ENCODE results near the gene GALK2. TPM values are rescaled to one million over a fixed set of nuclear protein-coding genes. Genes with fewer than 3 reads are reported as not detected.

GALK2 gene
- total and polyA plus RNA-seq, 3 donors from 2014 or later = 21.8 to 29.9 (median 25.6) TPM

DNA sequence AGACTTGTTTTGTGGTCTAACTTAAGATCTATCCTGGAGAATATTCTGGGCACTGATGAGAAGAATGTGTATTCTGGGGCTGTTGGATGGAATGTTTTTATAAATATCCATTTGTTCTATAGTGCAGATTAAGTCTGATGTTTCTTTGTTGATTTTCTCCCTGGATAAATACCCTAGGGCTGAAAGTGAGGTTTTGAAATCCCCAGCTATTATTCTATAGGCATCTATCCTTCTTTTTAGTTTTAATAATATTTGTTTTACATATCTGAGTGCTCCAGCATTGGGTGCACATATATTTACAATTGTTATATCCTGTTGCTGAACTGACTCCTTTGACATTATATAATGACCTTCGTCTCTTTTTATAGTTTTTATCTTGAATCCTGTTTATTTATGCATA is 42.9 kb downstream of the GALK2 start:
- no peaks in the 10 kb centered on the region for H3K9me3 ChIP-seq
- H3K4me1 ChIP-seq = no peaks in the 10 kb centered on the region
- no peak for TF ChIP-seq POLR2A (IDR thresholded peaks at IDR 0.05)
- TF ChIP-seq, protein P1, sequence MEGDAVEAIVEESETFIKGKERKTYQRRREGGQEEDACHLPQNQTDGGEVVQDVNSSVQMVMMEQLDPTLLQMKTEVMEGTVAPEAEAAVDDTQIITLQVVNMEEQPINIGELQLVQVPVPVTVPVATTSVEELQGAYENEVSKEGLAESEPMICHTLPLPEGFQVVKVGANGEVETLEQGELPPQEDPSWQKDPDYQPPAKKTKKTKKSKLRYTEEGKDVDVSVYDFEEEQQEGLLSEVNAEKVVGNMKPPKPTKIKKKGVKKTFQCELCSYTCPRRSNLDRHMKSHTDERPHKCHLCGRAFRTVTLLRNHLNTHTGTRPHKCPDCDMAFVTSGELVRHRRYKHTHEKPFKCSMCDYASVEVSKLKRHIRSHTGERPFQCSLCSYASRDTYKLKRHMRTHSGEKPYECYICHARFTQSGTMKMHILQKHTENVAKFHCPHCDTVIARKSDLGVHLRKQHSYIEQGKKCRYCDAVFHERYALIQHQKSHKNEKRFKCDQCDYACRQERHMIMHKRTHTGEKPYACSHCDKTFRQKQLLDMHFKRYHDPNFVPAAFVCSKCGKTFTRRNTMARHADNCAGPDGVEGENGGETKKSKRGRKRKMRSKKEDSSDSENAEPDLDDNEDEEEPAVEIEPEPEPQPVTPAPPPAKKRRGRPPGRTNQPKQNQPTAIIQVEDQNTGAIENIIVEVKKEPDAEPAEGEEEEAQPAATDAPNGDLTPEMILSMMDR (IDR thresholded peaks at IDR 0.05) = no peak
- intact Hi-C loops (cut with DNase I; ENCODE audit: low total_unique reads) = no loop called here
- no peak overlapping the region for H3K4me3 ChIP-seq
- 94 to 98% methylated on average over 1 of the region's 1 CpG for WGBS, 2 donors
- H3K27me3 ChIP-seq = no peaks in the 10 kb centered on the region
- H3K36me3 ChIP-seq (ENCODE audit: low read depth, missing control alignments) = no peaks in the 10 kb centered on the region
- no peak for DNase-seq
- no peak overlapping the region for H3K27ac ChIP-seq

DNA sequence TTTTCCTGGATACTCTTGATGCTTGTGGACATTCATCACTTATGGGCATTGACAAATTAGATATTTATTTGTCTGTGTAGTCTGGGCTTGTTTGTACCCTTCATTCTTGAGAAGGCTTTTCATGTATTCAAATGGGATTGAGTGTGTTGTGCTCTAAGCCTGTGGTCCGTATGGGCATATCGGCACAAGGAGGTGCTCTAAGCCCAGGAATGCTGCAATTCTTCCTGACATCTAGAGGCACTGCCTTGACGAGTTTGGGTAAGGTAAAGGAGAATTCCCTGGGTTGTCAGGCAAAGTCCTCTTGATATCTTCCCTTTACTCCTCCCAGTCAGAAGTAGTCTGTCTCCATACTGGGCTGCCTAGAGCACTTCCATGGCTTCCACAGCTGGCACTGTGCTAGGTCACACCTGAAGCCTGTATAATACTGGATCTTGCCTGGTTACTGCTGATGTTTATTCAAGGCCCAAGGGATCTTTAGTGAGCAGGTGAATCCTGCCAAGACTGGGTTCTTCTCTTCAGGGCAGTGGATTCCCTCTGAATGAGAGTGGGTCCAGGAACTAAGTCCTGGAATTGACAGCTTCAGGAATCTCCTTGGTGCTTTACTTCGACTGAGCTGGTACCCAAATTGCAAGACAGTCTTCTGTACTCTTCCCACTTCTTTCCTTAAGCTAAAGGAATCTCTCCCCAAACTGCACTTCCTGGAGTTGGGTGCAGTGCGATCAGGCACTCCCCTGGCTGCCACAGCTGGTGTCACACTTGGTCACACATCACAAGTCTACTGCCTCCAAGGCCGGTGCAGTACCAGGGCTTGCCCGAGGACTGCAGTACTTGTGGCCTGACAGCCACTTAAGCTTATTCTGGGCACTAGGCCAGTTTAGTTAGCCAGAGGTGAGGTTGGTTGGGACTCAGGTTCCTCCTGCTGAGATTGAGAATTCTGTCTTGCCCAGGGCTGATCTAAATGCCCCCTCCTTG is 46.0 kb downstream of the GALK2 start:
- H3K4me3 ChIP-seq = no peak overlapping the region
- no peaks in the 10 kb centered on the region for H3K4me1 ChIP-seq
- H3K9me3 ChIP-seq = no peaks in the 10 kb centered on the region
- DNase-seq = no peak
- TF ChIP-seq POLR2A (IDR thresholded peaks at IDR 0.05) = no peak
- TF ChIP-seq, protein P1 (IDR thresholded peaks at IDR 0.05) = no peak
- 93 to 94% methylated on average over 7 of the region's 7 CpGs for WGBS, 2 donors
- no peaks in the 10 kb centered on the region for H3K36me3 ChIP-seq (ENCODE audit: low read depth, missing control alignments)
- H3K27ac ChIP-seq = no peak overlapping the region
- no peaks in the 10 kb centered on the region for H3K27me3 ChIP-seq
- intact Hi-C loops (cut with DNase I; ENCODE audit: low total_unique reads) = no loop called here

- Histone ChIP-seq H3K4me3 (no peak overlapping the region), H3K4me1 (no peaks in the 10 kb centered on the region), H3K36me3 (ENCODE audit: low read depth, missing control alignments) (no peaks in the 10 kb centered on the region), H3K9me3 (peaks cover 5% of the 10 kb centered on the region), H3K27me3 (no peaks in the 10 kb centered on the region), H3K27ac (no peak overlapping the region)
- WGBS, 2 donors = 46 to 64% methylated on average over 3 of the region's 3 CpGs
- DNase-seq = no peak
- TF ChIP-seq POLR2A (IDR thresholded peaks at IDR 0.05) = no peak
- TF ChIP-seq, protein P1 (IDR thresholded peaks at IDR 0.05) = no peak
- intact Hi-C loops (cut with DNase I; ENCODE audit: low total_unique reads) = no loop called here
Observed at GRCh38 chr15:49223536-49224274, 53.7 kb downstream of the GALK2 start.

- no peak overlapping the region for H3K27ac ChIP-seq
- 94 to 97% methylated on average over 3 of the region's 3 CpGs for WGBS, 2 donors
- H3K27me3 ChIP-seq = no peaks in the 10 kb centered on the region
- peaks cover 5% of the 10 kb centered on the region for H3K9me3 ChIP-seq
- TF ChIP-seq POLR2A (IDR thresholded peaks at IDR 0.05) = no peak
- TF ChIP-seq, protein P1 (IDR thresholded peaks at IDR 0.05) = no peak
- no peaks in the 10 kb centered on the region for H3K36me3 ChIP-seq (ENCODE audit: low read depth, missing control alignments)
- no peak overlapping the region for H3K4me3 ChIP-seq
- no peaks in the 10 kb centered on the region for H3K4me1 ChIP-seq
- no peak for DNase-seq
- intact Hi-C loops (cut with DNase I; ENCODE audit: low total_unique reads) = no loop called here
Observed at GRCh38 chr15:49225572-49226281, 55.7 kb downstream of the GALK2 start.
